Urinary bladder (tissue), 4 donors: ENCODE measurements around the gene ITM2B. TPM values are rescaled to one million over a fixed set of nuclear protein-coding genes. Genes with fewer than 3 reads are reported as not detected.

Source experiments
- DNase-seq: peaks from one replicate; pipeline ENCODE4 v3.0.0-alpha.2; 2015; ENCODE audit errors: extremely low spot score
- H3K27ac ChIP-seq: one replicate; pipeline ENCODE4 v1.5.1; 2013; ENCODE audit warnings: low read depth, mild to moderate bottlenecking, moderate library complexity
- H3K36me3 ChIP-seq: one replicate; pipeline ENCODE4 v1.6.1; 2013; ENCODE audit warnings: mild to moderate bottlenecking, moderate library complexity; ENCODE audit not compliant: insufficient read depth
- H3K4me1 ChIP-seq: one replicate; pipeline ENCODE4 v1.6.1; 2013; ENCODE audit warnings: mild to moderate bottlenecking, moderate library complexity; ENCODE audit not compliant: insufficient read depth
- H3K4me3 ChIP-seq: one replicate; pipeline ENCODE4 v1.5.1; 2013; ENCODE audit warnings: low read depth, low read length
- WGBS: extraction: QIAGEN DNeasy Blood & Tissue Kit; methylation state at CpG from one replicate; pipeline ENCODE4 v1.1.7; 2013; 5-methylcytosine and 5-hydroxymethylcytosine counted together
- polyA plus RNA-seq: library from polyadenylated mRNA; stranded (reverse); fragments of 200-250 nt; gene quantifications from one replicate; pipeline ENCODE4 v1.2.3, GENCODE V29; 2013
- total RNA-seq: library from RNA; depleted of rRNA; stranded (reverse); fragments of >200 nt; gene quantifications from one replicate; pipeline ENCODE4 v1.2.3, GENCODE V29; 2014
- donor health status: healthy with polysubstance abuse.
- donor health status: healthy.

The ITM2B gene
- total and polyA plus RNA-seq, 2 donors = 509 to 657 TPM

DNA sequence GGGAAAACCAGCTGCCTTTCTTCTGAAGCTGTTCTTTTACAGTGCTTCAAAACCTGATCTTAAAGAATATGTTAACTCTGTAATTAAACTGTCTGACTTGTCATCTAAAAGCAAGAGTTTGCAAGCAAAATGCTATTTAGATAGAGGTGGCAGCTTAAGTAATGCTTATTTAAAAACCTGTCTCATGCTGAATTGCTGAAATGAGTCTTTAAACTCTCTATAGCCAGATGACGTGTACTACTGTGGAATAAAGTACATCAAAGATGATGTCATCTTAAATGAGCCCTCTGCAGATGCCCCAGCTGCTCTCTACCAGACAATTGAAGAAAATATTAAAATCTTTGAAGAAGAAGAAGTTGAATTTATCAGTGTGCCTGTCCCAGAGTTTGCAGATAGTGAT lies 22.9 kb downstream of the ITM2B start:
- no peak for DNase-seq
- Histone ChIP-seq H3K4me3 (no peak overlapping the region), H3K36me3 (peaks cover 2% of the 10 kb centered on the region), H3K27ac (no peak overlapping the region), H3K4me1 (peaks cover 1% of the 10 kb centered on the region)
- whole genome bisulfite sequencing = 57% methylated on average over 1 of the region's 1 CpG

DNA sequence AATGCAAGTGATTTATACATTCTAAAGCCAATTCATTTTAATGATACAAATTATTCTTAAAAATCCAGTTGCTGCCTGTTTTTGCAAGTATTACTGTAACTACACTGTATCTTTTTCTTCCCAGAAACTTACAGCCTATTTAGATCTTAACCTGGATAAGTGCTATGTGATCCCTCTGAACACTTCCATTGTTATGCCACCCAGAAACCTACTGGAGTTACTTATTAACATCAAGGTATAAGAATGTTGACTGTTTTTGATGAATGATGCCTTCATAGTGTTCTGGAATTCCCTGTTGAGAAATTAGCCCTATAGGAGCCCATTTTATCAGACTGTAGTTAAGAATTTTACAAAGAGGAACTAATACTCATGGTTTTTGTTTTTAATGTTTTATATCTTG lies 25.0 kb downstream of the ITM2B start:
- Histone ChIP-seq H3K36me3 (peaks cover 7% of the 10 kb centered on the region), H3K4me3 (no peak overlapping the region), H3K27ac (no peak overlapping the region), H3K4me1 (no peaks in the 10 kb centered on the region)
- DNase-seq = no peak

DNA sequence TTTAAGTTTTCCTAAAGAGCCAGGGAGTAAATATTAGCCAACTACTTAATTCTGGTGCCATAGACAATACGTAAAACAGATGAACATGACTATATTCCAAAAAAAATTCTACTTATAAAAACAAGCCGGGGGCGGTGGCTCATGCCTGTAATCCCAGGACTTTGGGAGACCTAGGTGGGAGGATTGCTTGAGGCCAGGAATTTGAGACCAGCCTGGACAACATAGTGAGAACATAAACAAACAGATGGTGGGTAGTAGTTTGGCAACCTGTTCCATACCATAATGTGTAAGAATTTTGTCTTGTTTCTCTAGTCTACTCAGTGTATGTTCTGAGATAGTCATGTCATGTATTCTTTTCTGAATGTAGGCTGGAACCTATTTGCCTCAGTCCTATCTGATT lies 25.4 kb downstream of the ITM2B start:
- DNase-seq = no peak
- 86% methylated on average over 3 of the region's 3 CpGs for WGBS
- H3K27ac ChIP-seq = no peak overlapping the region
- H3K4me1 ChIP-seq = no peaks in the 10 kb centered on the region
- H3K36me3 ChIP-seq = peaks cover 7% of the 10 kb centered on the region
- H3K4me3 ChIP-seq = no peak overlapping the region

DNA sequence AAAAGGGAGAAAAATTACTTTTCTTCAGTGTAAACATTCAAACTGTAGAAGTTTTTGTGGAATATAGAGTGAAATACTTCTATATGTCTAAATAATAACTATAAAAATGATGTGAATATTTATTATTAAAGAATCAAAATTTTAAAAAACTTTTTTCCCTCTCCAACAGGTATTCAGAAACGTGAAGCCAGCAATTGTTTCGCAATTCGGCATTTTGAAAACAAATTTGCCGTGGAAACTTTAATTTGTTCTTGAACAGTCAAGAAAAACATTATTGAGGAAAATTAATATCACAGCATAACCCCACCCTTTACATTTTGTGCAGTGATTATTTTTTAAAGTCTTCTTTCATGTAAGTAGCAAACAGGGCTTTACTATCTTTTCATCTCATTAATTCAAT lies 28.0 kb downstream of the ITM2B start:
- H3K36me3 ChIP-seq = peaks cover 7% of the 10 kb centered on the region
- H3K4me3 ChIP-seq = no peak overlapping the region
- no peaks in the 10 kb centered on the region for H3K4me1 ChIP-seq
- WGBS = 93% methylated on average over 4 of the region's 4 CpGs
- no peak for DNase-seq
- H3K27ac ChIP-seq = no peak overlapping the region

DNA sequence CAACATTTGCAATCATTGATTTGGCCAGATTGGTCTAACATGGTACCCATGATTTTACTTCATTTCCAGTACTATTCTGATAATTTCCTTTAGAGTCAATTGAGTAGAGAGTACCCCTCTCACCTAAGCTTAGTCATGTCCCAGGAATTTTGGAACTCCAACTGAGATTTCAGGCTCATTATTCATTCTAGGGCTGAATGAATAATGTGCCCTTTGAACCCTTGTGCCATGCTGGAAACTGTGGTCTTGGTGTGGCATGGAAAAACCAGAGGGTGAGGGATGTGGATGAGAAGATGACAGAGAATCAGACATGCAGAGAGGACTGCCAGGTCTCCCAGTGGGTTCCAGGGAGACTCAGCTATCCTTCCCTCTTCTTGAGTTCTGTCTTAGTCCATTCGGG lies 30.2 kb downstream of the ITM2B start:
- no peaks in the 10 kb centered on the region for H3K4me1 ChIP-seq
- H3K27ac ChIP-seq = no peak overlapping the region
- WGBS = 93% methylated on average over 1 of the region's 1 CpG
- H3K36me3 ChIP-seq = peaks cover 7% of the 10 kb centered on the region
- no peak overlapping the region for H3K4me3 ChIP-seq
- no peak for DNase-seq

DNA sequence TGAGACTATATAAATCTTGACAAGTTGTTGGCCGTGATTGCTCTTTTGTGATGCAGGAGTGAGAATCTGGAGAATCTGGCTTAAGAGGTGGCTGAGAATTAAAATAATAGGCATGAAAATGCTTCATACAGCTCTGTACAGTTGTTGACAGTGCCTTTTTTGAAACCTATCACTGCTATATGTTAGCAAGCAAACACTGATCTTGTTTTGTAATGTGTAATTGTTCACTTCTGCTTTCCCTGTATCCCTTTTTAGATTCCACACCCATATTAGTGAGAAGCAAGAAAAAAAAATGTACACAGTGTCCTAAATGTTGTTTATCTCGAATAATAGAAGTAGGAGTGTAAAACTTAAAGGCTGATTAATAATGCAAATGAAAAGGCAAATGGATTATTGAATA lies 31.1 kb downstream of the ITM2B start:
- Histone ChIP-seq H3K4me3 (no peak overlapping the region), H3K4me1 (no peaks in the 10 kb centered on the region), H3K36me3 (peaks cover 5% of the 10 kb centered on the region), H3K27ac (no peak overlapping the region)
- 91% methylated on average over 2 of the region's 2 CpGs for WGBS
- DNase-seq = no peak

- H3K27ac ChIP-seq = no peak overlapping the region
- DNase-seq = no peak
- H3K36me3 ChIP-seq = peaks cover 5% of the 10 kb centered on the region
- 86% methylated on average over 8 of the region's 8 CpGs for WGBS
- H3K4me3 ChIP-seq = no peak overlapping the region
- H3K4me1 ChIP-seq = no peaks in the 10 kb centered on the region
These were observed 32.3 kb downstream of the ITM2B start for GRCh38 chr13:48265217-48265815.

DNA sequence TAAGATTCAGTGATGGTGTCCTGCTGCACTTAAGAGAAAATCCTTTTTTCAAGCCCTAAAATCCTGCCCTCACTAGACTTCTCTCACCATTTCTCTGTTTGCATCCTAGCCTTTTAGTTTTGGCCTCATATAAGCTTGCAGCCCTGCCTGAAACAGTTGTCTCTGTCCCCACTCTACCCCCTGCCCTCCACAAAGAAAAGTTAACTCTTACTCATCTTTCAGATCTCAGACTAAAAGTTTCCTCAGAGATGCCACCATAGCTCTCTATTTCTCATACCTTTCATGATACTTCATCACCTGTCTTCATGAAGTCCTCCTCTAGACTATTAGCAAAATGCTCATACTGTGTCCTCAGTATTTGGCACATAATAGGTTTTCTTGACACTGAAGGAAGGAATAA lies 33.1 kb downstream of the ITM2B start:
- peaks cover 5% of the 10 kb centered on the region for H3K36me3 ChIP-seq

GRCh38 chr13:48266701-48267639 lies 34.0 kb downstream of the ITM2B start:
- Histone ChIP-seq H3K4me1 (no peaks in the 10 kb centered on the region), H3K4me3 (no peak overlapping the region), H3K27ac (no peak overlapping the region), H3K36me3 (peaks cover 5% of the 10 kb centered on the region)
- WGBS = 79% methylated on average over 2 of the region's 2 CpGs
- DNase-seq = no peak

More for the DNA sequence above, 33.1 kb downstream of the ITM2B start:
- H3K27ac ChIP-seq = no peak overlapping the region
- no peaks in the 10 kb centered on the region for H3K4me1 ChIP-seq
- no peak overlapping the region for H3K4me3 ChIP-seq
- DNase-seq = no peak

DNA sequence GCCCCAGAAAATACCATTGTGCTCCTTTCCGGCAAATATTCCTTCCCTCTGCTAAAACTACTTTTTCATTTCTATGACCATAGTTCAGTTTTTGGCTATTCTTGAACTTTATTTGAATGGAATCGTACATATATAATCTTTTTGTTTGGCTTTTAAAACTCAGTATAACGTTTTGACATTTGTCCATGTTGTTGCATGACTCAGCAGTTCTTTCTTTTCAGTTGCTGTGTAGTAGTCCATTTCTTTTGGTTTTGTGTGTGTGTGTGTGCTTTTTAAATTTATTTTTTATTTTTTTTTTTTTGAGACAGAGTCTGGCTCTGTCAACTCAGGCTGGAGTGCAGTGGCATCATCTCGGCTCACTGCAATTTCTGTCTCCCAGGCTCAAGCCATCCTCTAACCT lies 35.0 kb downstream of the ITM2B start:
- WGBS = 86% methylated on average over 4 of the region's 4 CpGs
- no peak overlapping the region for H3K4me3 ChIP-seq
- H3K4me1 ChIP-seq = no peaks in the 10 kb centered on the region
- H3K36me3 ChIP-seq = no peaks in the 10 kb centered on the region
- DNase-seq = no peak
- H3K27ac ChIP-seq = no peak overlapping the region

- Histone ChIP-seq H3K36me3 (no peaks in the 10 kb centered on the region), H3K27ac (no peak overlapping the region), H3K4me3 (no peak overlapping the region), H3K4me1 (no peaks in the 10 kb centered on the region)
- no peak for DNase-seq
- WGBS = 87% methylated on average over 4 of the region's 4 CpGs
These were observed 40.3 kb downstream of the ITM2B start for GRCh38 chr13:48273346-48273745.

- no peak overlapping the region for H3K27ac ChIP-seq
- no peak for DNase-seq
- WGBS = 88% methylated on average over 4 of the region's 4 CpGs
- no peak overlapping the region for H3K4me3 ChIP-seq
- no peaks in the 10 kb centered on the region for H3K4me1 ChIP-seq
- no peaks in the 10 kb centered on the region for H3K36me3 ChIP-seq
These were observed 42.5 kb downstream of the ITM2B start for GRCh38 chr13:48275507-48275906.

GRCh38 chr13:48278806-48279205 lies 45.8 kb downstream of the ITM2B start:
- no peaks in the 10 kb centered on the region for H3K4me1 ChIP-seq
- H3K36me3 ChIP-seq = no peaks in the 10 kb centered on the region
- H3K4me3 ChIP-seq = no peak overlapping the region
- WGBS = 33% methylated on average over 2 of the region's 2 CpGs
- no peak for DNase-seq
- no peak overlapping the region for H3K27ac ChIP-seq

DNA sequence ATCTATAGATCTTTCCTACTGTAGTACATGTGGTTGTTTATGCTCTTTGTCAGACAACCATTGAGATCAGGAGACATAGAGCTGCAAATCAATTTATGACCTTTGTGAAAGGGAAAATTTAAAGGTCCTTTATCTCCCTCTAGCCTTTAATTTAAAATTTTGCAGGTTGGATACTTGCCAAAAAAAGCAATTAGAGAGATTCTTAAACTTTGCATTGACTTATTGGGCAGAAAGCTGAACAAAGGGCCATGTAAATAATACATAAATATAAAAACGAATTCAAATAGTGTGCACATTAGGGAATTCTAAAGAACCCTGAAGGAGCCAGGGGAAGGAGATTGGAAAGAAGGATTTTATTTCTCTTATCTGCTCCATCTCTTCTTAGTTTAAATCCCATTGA lies 48.5 kb downstream of the ITM2B start:
- Histone ChIP-seq H3K27ac (no peak overlapping the region), H3K4me1 (no peaks in the 10 kb centered on the region), H3K36me3 (no peaks in the 10 kb centered on the region), H3K4me3 (no peak overlapping the region)
- WGBS = 54% methylated on average over 1 of the region's 1 CpG
- DNase-seq = no peak
